Esophagus squamous epithelium (tissue), 4 donors: Measurements from ENCODE around the gene BIN1.

Experiments
- POLR2A ChIP-seq, 4 donors: fragments of 450-650 bp; IDR thresholded peaks; one replicate each; pipeline ENCODE4 v1.6.1; 2017; ENCODE audit warnings: antibody characterized with exemption in 4 of 4, mild to moderate bottlenecking in 4 of 4, moderate library complexity in 3 of 4
- TF ChIP-seq, protein P1 (sequence below), 6 experiments: fragments of 450-650 bp in 4 of 6; fragments of 200-600 bp in 2 of 6; sonication (generic) in 2 of 6; IDR thresholded peaks; one replicate each; pipeline ENCODE4 v1.5.1; 2016 to 2019; ENCODE audit warnings: antibody characterized with exemption in 6 of 6, mild to moderate bottlenecking in 4 of 6, moderate library complexity in 4 of 6

GRCh38 chr2:127134235-127134634, 27.3 kb upstream of the BIN1 start:
- TF ChIP-seq, protein P1, sequence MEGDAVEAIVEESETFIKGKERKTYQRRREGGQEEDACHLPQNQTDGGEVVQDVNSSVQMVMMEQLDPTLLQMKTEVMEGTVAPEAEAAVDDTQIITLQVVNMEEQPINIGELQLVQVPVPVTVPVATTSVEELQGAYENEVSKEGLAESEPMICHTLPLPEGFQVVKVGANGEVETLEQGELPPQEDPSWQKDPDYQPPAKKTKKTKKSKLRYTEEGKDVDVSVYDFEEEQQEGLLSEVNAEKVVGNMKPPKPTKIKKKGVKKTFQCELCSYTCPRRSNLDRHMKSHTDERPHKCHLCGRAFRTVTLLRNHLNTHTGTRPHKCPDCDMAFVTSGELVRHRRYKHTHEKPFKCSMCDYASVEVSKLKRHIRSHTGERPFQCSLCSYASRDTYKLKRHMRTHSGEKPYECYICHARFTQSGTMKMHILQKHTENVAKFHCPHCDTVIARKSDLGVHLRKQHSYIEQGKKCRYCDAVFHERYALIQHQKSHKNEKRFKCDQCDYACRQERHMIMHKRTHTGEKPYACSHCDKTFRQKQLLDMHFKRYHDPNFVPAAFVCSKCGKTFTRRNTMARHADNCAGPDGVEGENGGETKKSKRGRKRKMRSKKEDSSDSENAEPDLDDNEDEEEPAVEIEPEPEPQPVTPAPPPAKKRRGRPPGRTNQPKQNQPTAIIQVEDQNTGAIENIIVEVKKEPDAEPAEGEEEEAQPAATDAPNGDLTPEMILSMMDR (IDR thresholded peaks at IDR 0.05): no peak
- no peak for TF ChIP-seq POLR2A (IDR thresholded peaks at IDR 0.05)
